ENCODE data around the gene SLX9. TPM values are rescaled to one million over a fixed set of nuclear protein-coding genes. Genes with fewer than 3 reads are reported as not detected.
A peak's percentile ranks its signal among the peaks of the same experiment; 100 is the strongest.

The SLX9 gene
- total RNA-seq, 1 experiment from 2014 or later: 77.2 TPM

GRCh38 chr21:44984428-44984791, 44.6 kb downstream of the SLX9 start (continued):
- TF ChIP-seq CTCF (IDR thresholded peaks at IDR 0.05) (no peak), ZNF512 (CRISPR knock-in tag; IDR thresholded peaks at IDR 0.05; ENCODE audit: borderline replicate concordance) (no peak), E2F5 (CRISPR knock-in tag; IDR thresholded peaks at IDR 0.05) (no peak), CDX4 (CRISPR knock-in tag; IDR thresholded peaks at IDR 0.05; ENCODE audit: borderline replicate concordance) (no peak), NFATC4 (CRISPR knock-in tag; IDR thresholded peaks at IDR 0.05) (no peak), ZNF671 (CRISPR knock-in tag; IDR thresholded peaks at IDR 0.05) (no peak), USF2 (CRISPR knock-in tag; IDR thresholded peaks at IDR 0.05) (no peak), ZNF532 (CRISPR knock-in tag; IDR thresholded peaks at IDR 0.05; ENCODE audit: borderline replicate concordance) (no peak)

GRCh38 chr21:44984792-44985440, 45.1 kb downstream of the SLX9 start:
- no peaks in the 10 kb centered on the region for H3K27me3 Mint-ChIP-seq (ENCODE audit: low read depth)
- H3K27ac Mint-ChIP-seq: no peak overlapping the region
- ChIA-PET CTCF (interaction anchor here (0.6 to 2.5 kb wide), 15 partner anchors 9 to 207 kb away, joined by 3 to 14 read pairs (median 6); no protein-coding TSS in a partner anchor), POLR2A (interaction anchor here (1.2 kb wide), 1 partner anchor 10 kb away, joined by 4 read pairs; no protein-coding TSS in a partner anchor)
- ATAC-seq: peak; percentile 51
- peak; percentile 23 for DNase-seq (ENCODE audit: low spot score)
- TF ChIP-seq ELF4 (CRISPR knock-in tag; IDR thresholded peaks at IDR 0.05; ENCODE audit: low read depth) (no peak), SP1 (CRISPR knock-in tag; conservative IDR thresholded peaks at IDR 0.05) (0 out of 2 replicates have a peak, but pooled peaks have one; percentile 28), TEAD1 (CRISPR knock-in tag; IDR thresholded peaks at IDR 0.05) (no peak), KAT7 (CRISPR knock-in tag; IDR thresholded peaks at IDR 0.05; ENCODE audit: borderline replicate concordance) (no peak), ZBTB43 (CRISPR knock-in tag; IDR thresholded peaks at IDR 0.05) (no peak), JUN (CRISPR knock-in tag; IDR thresholded peaks at IDR 0.05) (no peak), NR2C2 (CRISPR knock-in tag; IDR thresholded peaks at IDR 0.05) (no peak), SOX15 (CRISPR knock-in tag; IDR thresholded peaks at IDR 0.05) (no peak)
- H3K4me1 Mint-ChIP-seq: no peaks in the 10 kb centered on the region
- H3K4me3 Mint-ChIP-seq: no peak overlapping the region
- H3K9me3 Mint-ChIP-seq: no peaks in the 10 kb centered on the region
- H3K36me3 Mint-ChIP-seq: no peaks in the 10 kb centered on the region
